ENCODE results near the gene IFT22.
"Not testable (repeated sequence)": the region's sequence is repeated elsewhere in the genome, so short reads cannot be mapped to it uniquely, and the experiment has no call there.

IFT22 gene

DNA sequence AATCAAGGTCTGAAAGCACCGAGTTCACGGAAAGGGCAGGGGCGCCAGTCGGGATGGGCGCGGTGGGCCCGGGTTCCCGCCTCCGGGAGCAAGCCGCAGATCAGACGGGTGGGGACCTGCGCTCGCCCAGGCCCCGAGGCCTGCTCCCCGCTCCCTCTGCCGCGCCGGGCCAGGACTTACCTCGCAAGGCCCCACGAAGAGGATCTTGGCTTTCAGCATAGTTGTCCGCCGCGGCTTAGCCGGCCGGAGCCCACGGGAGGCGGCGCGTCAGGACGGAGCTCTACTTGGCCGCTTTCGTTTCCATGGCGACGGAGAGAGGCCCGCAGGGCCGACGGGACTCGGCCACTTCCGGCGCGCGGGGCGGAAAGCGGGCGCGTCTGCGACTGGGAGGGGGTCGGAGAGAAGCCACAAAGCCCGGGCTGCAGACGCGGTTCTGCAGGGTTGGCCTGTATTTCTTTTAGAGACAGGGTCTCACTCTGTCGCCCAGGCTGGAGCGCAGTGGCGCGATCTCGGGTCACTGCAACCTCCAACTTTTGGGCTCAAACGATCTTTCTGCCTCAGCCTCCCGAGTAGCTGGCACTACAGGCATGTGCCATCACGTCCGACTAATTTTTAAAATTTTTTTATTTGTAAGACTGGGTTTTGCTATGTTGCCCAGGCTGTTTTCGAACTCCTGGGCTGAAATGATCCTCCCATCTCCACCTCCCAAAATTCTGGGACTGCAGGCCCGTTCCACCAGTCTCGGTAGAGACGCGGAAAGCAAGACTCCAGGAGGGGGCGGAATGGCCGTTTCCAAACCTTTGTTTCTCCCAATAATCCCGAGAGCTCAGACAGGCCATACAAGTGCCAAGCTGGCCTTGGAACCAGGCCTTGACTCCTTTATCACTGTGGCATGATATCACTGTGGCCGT lies at the start of gene IFT22:
Gene IFT22, minus strand, starts transcription at position 322 of the 911 bp plus-strand sequence. Its CDS starts 103 bp downstream, at position 219.
- peak; percentile 92 for DNase-seq

DNA sequence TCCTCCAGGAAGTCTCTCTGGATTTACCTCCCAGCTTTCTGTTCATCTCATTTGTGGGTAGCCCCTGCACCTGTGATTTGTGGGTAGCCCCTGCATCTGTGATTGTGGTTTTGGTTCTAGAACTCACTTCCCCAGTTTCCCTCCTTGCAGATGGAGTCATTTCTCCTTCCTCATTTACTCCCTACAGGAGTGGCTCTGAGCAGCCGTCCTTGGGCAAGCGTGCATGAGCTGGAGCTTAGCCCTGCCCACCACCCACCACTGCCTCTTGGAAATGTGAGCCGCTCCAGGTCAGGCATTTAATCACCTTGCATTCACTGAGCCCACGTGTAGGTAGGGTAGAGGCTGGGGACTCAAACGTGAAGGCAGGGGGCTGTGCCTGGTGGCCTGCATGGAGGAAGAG lies 49.2 kb upstream of the IFT22 start:
- DNase-seq = no peak

DNA sequence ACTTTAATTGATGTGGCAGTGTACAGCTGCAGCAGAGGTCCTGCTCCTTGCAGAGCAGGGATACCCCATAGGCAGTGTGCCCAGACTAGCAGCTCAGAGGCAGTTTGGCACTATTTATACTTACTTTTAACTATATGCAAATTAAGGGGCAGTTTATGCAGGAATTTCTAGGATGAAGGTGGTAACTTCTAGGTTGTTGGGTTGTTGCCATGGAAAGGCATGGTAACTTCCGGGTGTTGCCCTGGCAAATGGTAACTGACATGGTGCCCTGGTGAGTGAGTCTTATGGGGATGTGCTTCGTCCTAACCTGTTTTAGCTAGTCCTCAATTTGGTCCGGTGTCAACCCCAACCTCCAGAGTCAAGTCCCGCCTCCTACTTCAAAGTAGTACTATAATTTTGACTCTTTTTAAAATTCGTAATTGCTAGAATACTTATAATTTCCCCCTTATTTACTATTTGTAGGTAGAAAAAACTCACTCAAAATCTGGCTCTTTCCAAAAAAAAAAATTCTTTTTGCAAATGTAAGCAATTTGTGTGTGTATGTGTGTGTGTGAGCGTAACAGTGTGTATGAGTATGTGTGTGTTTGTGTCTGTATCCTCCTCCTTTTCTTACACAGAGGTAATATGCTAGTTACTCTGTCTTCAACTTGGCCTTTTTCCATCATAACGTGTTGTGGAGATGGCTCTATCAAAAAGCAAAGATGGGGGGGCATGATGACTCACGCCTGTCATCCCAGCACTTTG lies 47.0 kb upstream of the IFT22 start:
- no peak for DNase-seq

DNA sequence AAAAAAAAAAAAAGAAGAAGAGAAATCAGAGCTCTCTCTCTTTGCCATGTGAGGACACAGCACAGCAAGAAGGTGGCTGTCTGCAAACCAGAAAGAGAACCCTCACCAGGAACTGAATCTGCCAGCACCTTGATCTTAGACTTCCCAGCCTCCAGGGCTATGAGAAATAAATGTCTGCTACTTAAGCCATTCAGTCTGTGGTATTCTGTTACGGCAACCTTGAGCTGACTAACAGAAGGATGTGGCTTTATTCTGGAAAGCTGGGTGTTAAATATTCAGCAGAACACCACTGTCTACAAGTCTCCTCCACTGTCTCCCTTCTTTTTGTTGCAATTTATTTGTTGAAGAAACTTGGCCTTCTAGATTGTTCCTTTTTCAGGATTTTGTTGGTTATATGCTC lies 46.1 kb upstream of the IFT22 start:
- no peak for DNase-seq

DNA sequence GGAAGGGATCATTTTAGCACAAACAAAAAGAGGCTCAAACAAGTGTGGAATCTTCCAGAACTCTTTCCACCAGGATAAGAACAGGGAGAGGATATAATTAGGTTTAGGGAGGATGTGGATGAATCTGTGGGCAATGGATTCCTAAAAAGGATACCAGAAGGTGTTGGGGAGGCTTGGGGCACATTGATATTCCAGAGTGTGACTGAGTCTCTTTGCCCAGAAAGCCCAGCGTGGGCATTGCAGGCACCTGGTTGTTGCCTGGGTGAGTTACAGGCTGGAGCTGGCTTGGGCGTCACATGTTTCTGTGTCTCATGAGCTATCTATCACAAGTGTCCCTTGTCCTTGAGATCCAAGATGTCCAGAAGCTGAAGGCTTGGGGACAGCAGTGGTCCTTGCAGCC lies 44.3 kb upstream of the IFT22 start:
- no peak for DNase-seq

DNA sequence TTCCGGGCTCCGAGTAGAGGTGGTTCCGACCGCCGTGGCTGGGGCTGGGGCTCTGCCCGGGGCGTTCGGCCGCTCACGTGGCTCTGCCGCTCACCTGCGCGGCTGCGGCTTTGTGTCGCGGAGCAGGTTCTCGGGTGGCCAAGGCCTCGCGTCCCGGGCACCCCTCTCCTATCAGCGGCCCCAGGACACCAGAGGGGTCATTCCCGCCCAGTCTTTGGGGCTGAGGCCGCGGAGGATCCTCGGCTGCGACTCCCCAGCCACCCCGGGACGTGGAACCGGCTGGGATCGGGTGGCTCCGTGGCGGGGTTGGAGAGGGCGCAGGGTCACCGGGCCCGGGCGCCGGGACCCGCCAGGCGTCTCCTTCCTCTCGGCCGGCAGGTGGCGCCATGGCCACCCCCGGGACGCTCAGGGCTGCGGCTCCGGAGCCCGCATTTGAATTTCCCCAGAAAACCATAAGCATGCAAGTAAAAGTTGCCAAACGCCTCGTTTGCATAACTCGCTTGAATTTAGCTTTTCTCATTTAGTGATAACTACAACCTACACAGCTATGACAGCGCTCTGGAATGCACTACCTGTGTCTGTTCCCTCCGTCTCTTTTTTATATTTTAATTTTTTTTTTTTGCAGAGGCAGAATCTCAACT lies 42.2 kb upstream of the IFT22 start:
- DNase-seq = no peak

DNA sequence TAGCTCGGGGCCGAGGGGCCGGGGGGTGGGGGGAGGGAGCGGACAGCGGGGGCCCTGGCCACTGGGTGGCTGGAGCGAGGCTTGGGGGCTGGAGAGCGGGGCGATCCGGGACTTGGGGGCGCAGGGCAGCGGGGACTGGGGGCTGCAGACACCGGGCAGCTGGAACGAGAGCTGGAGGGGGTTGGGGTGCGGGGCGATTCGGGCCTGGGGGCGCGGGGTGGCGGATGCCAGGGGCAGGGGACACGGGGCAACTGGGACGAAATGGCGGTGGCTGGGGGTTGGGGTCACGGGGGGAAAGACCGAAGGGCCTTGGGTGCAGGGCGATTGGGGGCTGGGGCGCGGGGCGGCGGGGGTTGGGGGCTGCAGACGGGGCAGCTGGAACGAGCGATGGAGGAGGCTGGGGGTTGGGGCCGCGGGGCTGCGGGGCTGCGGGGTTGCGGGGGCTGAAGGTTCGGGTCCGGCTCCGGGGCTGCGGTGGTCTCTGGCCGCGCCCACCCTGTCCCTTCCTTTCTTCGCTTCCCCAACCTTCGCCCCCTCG lies 41.7 kb upstream of the IFT22 start:
- DNase-seq = no peak

DNA sequence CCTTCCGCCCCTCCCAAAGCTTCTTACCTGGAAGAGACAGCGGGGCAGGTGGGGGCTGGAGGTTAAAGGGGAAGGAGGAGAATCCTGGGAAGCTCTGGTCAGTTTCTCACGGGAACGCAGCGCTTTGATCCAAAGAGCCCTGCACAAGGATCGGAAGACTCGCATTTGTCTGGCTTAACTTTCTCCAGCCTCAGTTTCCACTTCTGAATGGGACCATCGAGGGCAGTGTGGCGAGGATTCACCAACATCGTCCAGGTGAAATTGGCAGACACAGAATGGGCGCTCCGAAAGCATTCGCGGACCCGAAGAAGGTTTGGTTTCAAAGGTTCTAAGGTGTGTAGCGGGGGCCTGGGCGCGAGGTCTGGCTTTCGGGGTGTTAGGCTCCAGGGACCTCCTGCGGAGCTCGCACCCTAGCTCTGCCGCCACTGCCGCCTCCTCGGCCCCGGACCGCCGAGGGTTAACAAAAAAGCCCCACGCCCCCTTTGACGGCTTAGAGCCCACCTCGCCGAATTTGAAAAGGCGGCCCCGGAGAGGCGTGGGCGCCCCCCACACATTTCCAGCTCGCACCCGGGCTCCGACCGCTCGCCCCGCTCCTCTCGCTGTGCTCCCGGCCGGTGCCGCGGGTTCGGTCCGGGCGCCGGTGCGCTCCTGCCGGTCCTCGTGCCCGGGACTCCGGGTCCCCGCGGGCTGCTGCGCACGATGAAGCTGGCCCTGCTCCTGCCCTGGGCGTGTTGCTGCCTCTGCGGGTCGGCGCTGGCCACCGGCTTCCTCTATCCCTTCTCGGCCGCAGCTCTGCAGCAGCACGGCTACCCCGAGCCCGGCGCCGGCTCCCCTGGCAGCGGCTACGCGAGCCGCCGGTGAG lies 41.0 kb upstream of the IFT22 start, which contains the start of gene COL26A1:
Gene COL26A1, plus strand, starts transcription at position 542 of the 862 bp plus-strand sequence. Its CDS starts 158 bp downstream, at position 700.
- no peak for DNase-seq

DNA sequence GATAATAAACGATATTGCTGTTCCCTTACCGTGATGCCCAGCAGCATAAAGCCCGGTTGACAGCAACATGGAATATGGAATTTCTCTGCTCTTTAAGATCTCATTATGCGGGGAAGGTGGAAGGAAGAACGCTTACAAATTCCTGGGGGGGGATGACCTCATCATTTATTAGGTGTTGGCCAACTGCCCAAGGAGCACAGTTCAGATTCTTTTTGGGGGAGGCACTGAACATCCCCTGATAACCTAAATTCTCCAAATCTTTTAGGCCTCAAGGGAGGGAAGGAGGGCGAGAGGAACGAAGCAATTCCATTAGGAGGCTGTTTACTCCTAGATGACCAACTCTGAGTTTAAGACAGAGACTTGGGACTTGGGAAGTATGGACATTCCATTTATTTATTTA lies 35.8 kb upstream of the IFT22 start:
- DNase-seq = no peak

DNA sequence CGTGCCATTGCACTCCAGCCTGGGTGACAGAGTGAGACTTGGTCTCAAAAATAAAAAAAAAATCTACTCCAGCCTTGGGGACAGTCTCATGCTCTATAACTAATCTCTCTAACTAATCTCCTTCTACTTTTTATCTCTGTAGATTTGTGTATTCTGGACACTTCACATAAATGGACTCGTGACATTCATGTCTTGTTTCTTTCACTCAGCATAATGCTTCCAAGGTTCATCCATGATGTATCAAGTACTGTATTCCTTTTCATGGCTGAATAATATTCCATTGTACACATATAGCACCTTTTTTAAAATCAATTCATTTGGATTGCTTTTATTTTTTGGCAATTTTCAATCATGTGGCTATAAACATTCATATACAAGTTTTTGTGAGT lies 31.3 kb upstream of the IFT22 start:
- DNase-seq = no peak

DNA sequence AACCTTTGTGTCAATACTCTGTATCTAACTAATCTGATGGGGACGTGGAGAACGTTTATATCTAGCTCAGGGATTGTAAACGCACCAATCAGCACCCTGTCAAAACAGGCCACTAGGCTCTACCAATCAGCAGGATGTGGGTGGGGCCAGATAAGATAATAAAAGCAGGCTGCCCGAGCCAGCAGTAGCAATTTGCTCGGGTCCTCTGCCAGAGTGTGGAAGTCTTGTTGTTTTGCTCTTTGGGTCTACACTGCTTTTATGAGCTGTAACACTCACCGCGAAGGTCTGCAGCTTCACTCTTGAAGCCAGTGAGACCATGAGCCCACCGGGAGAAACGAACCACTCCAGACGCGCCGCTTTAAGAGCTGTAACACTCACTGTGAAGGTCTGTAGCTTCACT lies 27.7 kb upstream of the IFT22 start:
- DNase-seq = not testable (repeated sequence)

DNA sequence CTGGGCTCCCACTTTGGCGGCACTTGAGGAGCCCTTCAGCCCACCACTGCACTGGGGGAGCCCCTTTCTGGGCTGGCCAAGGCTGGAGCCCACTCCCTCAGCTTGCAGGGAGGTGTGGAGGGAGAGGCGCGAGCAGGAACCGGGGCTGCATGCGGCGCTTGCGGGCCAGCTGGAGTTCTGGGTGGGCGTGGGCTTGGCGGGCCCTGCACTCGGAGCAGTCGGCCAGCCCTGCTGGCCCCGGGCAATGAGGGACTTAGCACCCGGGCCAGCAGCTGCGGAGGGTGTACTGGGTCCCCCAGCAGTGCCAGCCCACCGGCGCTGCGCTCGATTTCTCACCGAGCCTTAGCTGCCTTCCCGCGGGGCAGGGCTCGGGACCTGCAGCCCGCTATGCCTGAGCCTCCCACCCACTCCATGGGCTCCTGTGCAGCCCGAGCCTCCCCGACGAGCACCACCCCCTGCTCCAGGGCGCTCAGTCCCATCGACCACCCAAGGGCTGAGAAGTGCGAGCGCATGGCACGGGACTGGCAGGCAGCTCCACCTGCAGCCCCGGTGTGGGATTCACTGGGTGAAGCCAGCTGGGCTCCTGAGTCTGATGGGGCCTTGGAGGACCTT lies 26.9 kb upstream of the IFT22 start:
- DNase-seq = not testable (repeated sequence)

DNA sequence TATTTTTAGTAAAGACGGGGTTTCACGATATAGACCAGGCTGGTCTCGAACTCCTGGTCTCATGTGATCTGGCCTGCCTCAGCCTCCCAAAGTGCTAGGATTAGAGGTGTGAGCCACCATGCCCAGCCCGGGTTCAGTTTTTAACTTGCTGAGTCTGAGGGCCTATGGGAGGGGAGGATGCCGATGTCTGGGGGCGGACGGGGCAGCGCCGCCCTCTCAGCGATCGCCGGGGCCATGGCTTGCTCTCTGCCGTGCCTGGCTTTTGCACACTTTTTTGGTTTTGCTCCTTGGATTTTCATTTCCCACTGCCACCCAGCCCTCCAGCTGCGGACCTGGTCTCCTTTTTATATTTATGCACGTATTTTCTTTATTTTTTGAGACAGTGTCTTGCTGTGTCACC lies 25.9 kb upstream of the IFT22 start:
- DNase-seq = no peak

DNA sequence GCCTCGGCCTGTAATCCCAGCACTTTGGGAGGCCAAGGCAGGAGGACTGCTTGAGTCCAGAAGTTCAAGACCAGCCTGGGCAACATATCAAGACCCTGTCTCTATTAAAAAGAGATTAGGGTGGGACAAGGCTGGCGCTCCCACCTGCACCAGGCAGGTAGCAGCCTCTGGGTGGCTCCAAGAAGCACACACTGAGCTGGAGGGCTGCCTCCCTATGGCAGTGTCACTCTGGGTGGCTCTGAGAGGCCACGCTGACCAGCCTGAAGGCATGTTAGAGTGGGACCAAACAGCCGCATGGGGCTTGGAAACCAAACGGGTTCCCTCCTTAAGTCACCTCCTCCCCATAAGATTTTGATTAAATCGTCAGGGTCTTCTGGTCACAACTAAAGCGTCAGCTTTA lies 21.3 kb upstream of the IFT22 start:
- no peak for DNase-seq

DNA sequence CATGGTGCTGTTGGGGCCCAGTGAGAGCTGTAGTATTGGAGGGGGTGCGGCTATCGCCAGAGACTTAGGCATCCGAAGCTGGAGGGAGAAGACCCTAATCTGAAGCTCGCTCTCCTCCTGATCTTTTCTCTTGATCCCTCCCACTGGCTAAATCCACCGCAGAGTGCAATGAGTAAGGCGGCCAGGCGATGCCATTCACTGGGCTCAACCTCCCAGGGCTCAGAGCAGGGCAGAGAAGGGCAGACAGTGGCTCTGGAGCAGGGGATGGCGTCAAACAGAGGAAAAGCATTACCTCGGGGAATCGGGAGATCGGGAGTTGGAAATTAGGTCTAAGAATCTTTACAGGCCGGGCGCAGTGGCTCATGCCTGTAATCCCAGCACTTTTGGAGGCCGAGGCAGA lies 18.8 kb upstream of the IFT22 start:
- no peak for DNase-seq

DNA sequence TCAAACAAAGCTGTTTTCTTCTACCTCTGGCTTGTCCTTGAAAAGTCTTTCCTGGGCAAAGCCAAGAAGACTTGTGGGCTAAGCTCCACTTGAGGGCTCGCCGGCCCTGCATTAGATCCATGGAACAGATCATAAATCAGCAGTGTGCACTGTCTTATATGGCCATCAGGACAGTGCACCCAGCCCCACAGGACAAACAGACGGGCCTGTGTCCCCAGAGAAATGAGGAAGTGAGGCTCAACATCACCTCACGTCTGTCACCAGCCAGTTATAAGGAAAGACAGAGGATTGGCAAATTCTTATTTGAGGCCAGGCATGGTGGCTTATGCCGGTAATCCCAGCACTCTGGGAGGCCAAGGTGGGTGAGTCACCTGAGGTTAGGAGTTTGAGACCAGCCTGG lies 12.3 kb upstream of the IFT22 start:
- no peak for DNase-seq

DNA sequence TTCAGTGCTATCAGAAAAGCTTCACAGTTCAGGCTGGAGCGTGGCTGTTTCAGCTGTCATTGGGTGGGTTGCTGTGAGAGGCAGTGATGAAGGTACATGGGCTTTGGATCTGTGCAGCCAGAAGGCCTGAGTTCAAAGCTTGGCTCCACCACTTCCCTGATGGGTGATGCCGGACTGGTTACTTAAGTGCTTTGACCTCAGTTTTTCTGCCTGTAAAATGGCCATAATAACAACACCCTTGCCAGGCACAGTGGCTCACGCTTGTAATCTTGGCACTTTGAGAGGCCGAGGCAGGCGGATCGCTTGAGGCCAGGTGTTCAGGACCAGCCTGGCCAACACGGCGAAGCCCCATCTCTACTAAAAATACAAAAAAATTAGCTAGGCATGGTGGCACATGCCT lies 10.4 kb upstream of the IFT22 start:
- no peak for DNase-seq

DNA sequence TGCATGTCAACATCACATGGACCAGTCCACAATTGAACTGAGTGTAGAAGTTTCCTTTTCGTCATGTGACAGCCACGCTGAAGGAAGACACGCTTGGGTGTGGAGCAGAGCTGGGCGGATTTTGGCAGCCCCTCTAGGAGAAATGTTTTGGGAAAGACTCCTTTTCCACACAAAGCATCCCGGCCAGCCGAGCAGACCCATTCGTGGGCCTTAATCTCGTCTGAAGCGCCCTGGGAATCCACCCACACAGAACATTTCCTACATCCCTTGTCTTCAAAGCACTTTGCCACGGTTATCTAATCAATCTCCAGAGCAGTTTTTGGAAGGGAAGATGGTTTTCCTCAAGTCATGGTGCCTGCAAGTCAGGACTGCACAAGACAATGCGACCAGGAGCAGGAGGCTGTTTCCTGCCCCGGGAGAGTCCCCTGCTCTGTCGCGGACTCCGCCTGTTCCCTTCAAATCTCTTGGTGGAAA lies 8.4 kb upstream of the IFT22 start:
- DNase-seq = no peak

DNA sequence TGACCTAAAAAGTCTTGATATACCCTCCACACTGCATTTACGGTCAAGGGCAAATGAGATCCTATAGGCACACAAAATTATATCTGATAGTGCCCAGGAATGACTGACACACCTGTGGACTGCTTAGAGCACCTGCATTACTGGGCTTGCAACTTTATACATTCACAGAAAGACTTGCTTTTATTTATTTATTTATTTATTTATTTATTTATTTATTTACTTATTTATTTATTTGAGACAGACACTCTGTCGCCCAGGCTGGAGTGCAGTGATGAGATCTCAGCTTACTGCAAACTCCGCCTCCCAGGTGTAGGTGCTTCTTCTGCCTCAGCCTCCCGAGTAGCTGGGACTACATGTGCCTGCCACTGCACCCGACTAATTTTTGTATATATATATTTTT lies 6.5 kb upstream of the IFT22 start:
- no peak for DNase-seq

DNA sequence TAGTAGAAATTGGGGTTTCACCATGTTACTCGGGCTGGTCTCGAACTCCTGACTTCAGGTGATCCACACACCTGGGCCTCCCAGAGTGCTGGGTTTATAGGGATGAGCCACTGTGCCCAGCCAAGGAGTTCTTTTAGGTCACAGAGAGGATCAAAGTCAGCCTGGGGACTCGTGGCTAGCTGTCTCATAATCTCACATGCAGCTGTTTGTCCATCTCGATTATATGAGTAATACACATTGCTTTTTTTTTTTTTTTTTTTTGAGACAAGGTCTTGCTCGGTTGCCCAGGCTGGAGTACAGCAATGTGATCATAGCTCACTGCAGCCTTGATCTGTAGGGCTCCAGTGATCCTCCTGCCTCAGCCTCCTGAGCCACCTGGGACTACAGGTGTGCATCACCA lies 2.2 kb downstream of the IFT22 start:
- DNase-seq = no peak

DNA sequence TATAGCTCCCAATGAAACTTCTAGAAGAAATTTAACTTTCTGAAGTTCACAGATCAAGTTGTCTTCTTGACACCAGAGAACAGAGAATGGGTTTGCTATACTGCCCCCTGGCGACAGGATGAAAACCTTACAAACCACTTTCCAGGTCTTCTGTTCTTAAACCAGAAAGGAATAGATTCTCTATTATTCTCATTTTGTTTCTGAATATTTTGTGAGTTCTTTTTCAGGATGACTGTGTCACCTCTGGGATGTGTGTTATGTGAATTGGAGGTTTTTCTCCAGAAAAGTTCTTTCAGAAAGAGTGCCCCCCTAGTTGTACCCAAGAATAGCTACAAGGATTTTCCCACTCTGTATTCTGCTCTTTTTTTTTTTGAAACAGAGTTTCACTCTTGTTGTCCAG lies 6.3 kb downstream of the IFT22 start:
- DNase-seq = no peak

Data from NCI-H2029 (cell line).